ENCODE measurements around the gene FARS2.

FARS2 gene

GRCh38 chr6:5482619-5483018 is 221.3 kb downstream of the FARS2 start:
- H3K27me3 ChIP-seq (ENCODE audit: insufficient read depth, low read length, poor library complexity): no peaks in the 10 kb centered on the region
- no peak overlapping the region for H3K27ac ChIP-seq (ENCODE audit: low read depth, low read length)
- no peaks in the 10 kb centered on the region for H3K36me3 ChIP-seq (ENCODE audit: control insufficient read depth, insufficient read depth, low read length)
- no peaks in the 10 kb centered on the region for H3K79me2 ChIP-seq (ENCODE audit: control insufficient read depth, insufficient read depth, low read length)
- WGBS (ENCODE audit: extremely low coverage, insufficient coverage, low lambda C conversion rate): no CpG with 5 or more reads among the region's 3 CpGs
- H2BK15ac ChIP-seq (replicated peaks; ENCODE audit: low read depth): no peak overlapping the region
- no peak overlapping the region for H3K56ac ChIP-seq (ENCODE audit: low read length)
- H3K4ac ChIP-seq (ENCODE audit: low read depth, low read length): no peak overlapping the region
- H3K4me3 ChIP-seq (ENCODE audit: low read length): no peak overlapping the region
- H2AK5ac ChIP-seq (ENCODE audit: low read length): no peak overlapping the region
- peaks cover 3% of the 10 kb centered on the region for H3K4me1 ChIP-seq (ENCODE audit: control insufficient read depth, low read depth, low read length)
- H4K5ac ChIP-seq (ENCODE audit: low read length): no peak overlapping the region
- no peak overlapping the region for H3K18ac ChIP-seq (ENCODE audit: low read length)
- no peak overlapping the region for H3K23ac ChIP-seq (ENCODE audit: low read length)
- no peak overlapping the region for H2BK120ac ChIP-seq (ENCODE audit: low read depth, low read length)
- H4K8ac ChIP-seq (ENCODE audit: low read depth, low read length): no peak overlapping the region
- no peak for DNase-seq
- H2BK5ac ChIP-seq (ENCODE audit: low read length): no peak overlapping the region
- H3K4me2 ChIP-seq (ENCODE audit: low read length): no peak overlapping the region
- H3K79me1 ChIP-seq (ENCODE audit: low read length): no peaks in the 10 kb centered on the region
- no peak overlapping the region for H3K9ac ChIP-seq (ENCODE audit: low read length)

DNA sequence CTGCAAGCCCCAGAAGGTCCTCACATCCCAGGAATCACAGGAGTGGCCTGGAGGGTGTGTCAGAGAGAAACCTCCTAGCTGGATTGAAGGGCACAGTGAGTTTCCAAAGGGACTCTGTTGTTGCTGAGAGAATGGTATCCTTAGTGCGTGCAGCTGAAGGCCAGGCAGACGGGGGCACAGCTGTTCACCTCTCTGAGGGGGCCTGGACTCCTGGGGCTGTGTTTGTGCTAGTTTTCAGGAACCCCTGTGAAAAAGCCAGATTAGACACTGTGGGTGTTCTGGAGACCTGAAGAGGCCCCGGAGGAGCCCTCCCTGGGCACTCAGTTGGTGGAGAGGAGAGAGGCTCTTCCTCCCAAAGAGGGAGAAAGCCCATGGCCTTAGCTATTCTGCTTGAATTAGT is 223.4 kb downstream of the FARS2 start:
- H2BK15ac ChIP-seq (replicated peaks; ENCODE audit: low read depth): no peak overlapping the region

GRCh38 chr6:5486214-5486613 is 224.9 kb downstream of the FARS2 start:
- no peak overlapping the region for H2BK15ac ChIP-seq (replicated peaks; ENCODE audit: low read depth)
- no peak overlapping the region for H2BK5ac ChIP-seq (ENCODE audit: low read length)
- H3K4ac ChIP-seq (ENCODE audit: low read depth, low read length): no peak overlapping the region
- H3K4me3 ChIP-seq (ENCODE audit: low read length): no peak overlapping the region
- no peak for DNase-seq
- no peaks in the 10 kb centered on the region for H3K79me1 ChIP-seq (ENCODE audit: low read length)
- peaks cover under 1% of the 10 kb centered on the region for H3K4me1 ChIP-seq (ENCODE audit: control insufficient read depth, low read depth, low read length)
- no peak overlapping the region for H2BK120ac ChIP-seq (ENCODE audit: low read depth, low read length)
- no peak overlapping the region for H3K9ac ChIP-seq (ENCODE audit: low read length)
- H3K27ac ChIP-seq (ENCODE audit: low read depth, low read length): no peak overlapping the region
- H3K36me3 ChIP-seq (ENCODE audit: control insufficient read depth, insufficient read depth, low read length): no peaks in the 10 kb centered on the region
- H4K8ac ChIP-seq (ENCODE audit: low read depth, low read length): no peak overlapping the region
- no peak overlapping the region for H3K4me2 ChIP-seq (ENCODE audit: low read length)
- H4K5ac ChIP-seq (ENCODE audit: low read length): no peak overlapping the region
- H3K18ac ChIP-seq (ENCODE audit: low read length): no peak overlapping the region
- H3K79me2 ChIP-seq (ENCODE audit: control insufficient read depth, insufficient read depth, low read length): no peaks in the 10 kb centered on the region
- H2AK5ac ChIP-seq (ENCODE audit: low read length): no peak overlapping the region
- WGBS (ENCODE audit: extremely low coverage, insufficient coverage, low lambda C conversion rate): no CpG with 5 or more reads among the region's 2 CpGs
- no peaks in the 10 kb centered on the region for H3K27me3 ChIP-seq (ENCODE audit: insufficient read depth, low read length, poor library complexity)
- H3K23ac ChIP-seq (ENCODE audit: low read length): no peak overlapping the region
- H3K56ac ChIP-seq (ENCODE audit: low read length): no peak overlapping the region

More for the DNA sequence above, 223.4 kb downstream of the FARS2 start:
- DNase-seq: no peak
- whole genome bisulfite sequencing (ENCODE audit: extremely low coverage, insufficient coverage, low lambda C conversion rate): no CpG with 5 or more reads among the region's 3 CpGs
- no peak overlapping the region for H2AK5ac ChIP-seq (ENCODE audit: low read length)
- no peaks in the 10 kb centered on the region for H3K79me1 ChIP-seq (ENCODE audit: low read length)
- H3K23ac ChIP-seq (ENCODE audit: low read length): no peak overlapping the region
- H4K5ac ChIP-seq (ENCODE audit: low read length): no peak overlapping the region
- H3K27me3 ChIP-seq (ENCODE audit: insufficient read depth, low read length, poor library complexity): no peaks in the 10 kb centered on the region
- peaks cover 3% of the 10 kb centered on the region for H3K4me1 ChIP-seq (ENCODE audit: control insufficient read depth, low read depth, low read length)
- no peak overlapping the region for H3K56ac ChIP-seq (ENCODE audit: low read length)
- H3K9ac ChIP-seq (ENCODE audit: low read length): no peak overlapping the region
- no peaks in the 10 kb centered on the region for H3K79me2 ChIP-seq (ENCODE audit: control insufficient read depth, insufficient read depth, low read length)
- H3K4ac ChIP-seq (ENCODE audit: low read depth, low read length): no peak overlapping the region
- no peak overlapping the region for H4K8ac ChIP-seq (ENCODE audit: low read depth, low read length)
- no peak overlapping the region for H3K18ac ChIP-seq (ENCODE audit: low read length)
- no peak overlapping the region for H3K4me2 ChIP-seq (ENCODE audit: low read length)
- no peak overlapping the region for H3K4me3 ChIP-seq (ENCODE audit: low read length)
- H3K36me3 ChIP-seq (ENCODE audit: control insufficient read depth, insufficient read depth, low read length): no peaks in the 10 kb centered on the region
- H3K27ac ChIP-seq (ENCODE audit: low read depth, low read length): no peak overlapping the region
- H2BK5ac ChIP-seq (ENCODE audit: low read length): no peak overlapping the region
- H2BK120ac ChIP-seq (ENCODE audit: low read depth, low read length): no peak overlapping the region

GRCh38 chr6:5490501-5491069 is 229.3 kb downstream of the FARS2 start:
- Histone ChIP-seq H3K27ac (ENCODE audit: low read depth, low read length) (no peak overlapping the region), H4K8ac (ENCODE audit: low read depth, low read length) (no peak overlapping the region), H4K5ac (ENCODE audit: low read length) (no peak overlapping the region), H3K56ac (ENCODE audit: low read length) (no peak overlapping the region), H3K4ac (ENCODE audit: low read depth, low read length) (no peak overlapping the region), H2AK5ac (ENCODE audit: low read length) (no peak overlapping the region), H3K36me3 (ENCODE audit: control insufficient read depth, insufficient read depth, low read length) (no peaks in the 10 kb centered on the region), H3K23ac (ENCODE audit: low read length) (no peak overlapping the region), H3K4me1 (ENCODE audit: control insufficient read depth, low read depth, low read length) (no peaks in the 10 kb centered on the region), H2BK15ac (replicated peaks; ENCODE audit: low read depth) (no peak overlapping the region), H2BK5ac (ENCODE audit: low read length) (no peak overlapping the region), H2BK120ac (ENCODE audit: low read depth, low read length) (no peak overlapping the region), H3K27me3 (ENCODE audit: insufficient read depth, low read length, poor library complexity) (no peaks in the 10 kb centered on the region), H3K9ac (ENCODE audit: low read length) (no peak overlapping the region), H3K18ac (ENCODE audit: low read length) (no peak overlapping the region), H3K79me1 (ENCODE audit: low read length) (no peaks in the 10 kb centered on the region), H3K4me2 (ENCODE audit: low read length) (no peak overlapping the region), H3K4me3 (ENCODE audit: low read length) (no peak overlapping the region), H3K79me2 (ENCODE audit: control insufficient read depth, insufficient read depth, low read length) (no peaks in the 10 kb centered on the region)
- DNase-seq: no peak
- WGBS (ENCODE audit: extremely low coverage, insufficient coverage, low lambda C conversion rate): no CpG with 5 or more reads among the region's 1 CpG

- Histone ChIP-seq H2BK15ac (replicated peaks; ENCODE audit: low read depth) (no peak overlapping the region), H2AK5ac (ENCODE audit: low read length) (no peak overlapping the region), H2BK120ac (ENCODE audit: low read depth, low read length) (no peak overlapping the region), H3K56ac (ENCODE audit: low read length) (no peak overlapping the region), H3K18ac (ENCODE audit: low read length) (no peak overlapping the region), H3K4ac (ENCODE audit: low read depth, low read length) (no peak overlapping the region), H3K4me1 (ENCODE audit: control insufficient read depth, low read depth, low read length) (no peaks in the 10 kb centered on the region), H3K4me2 (ENCODE audit: low read length) (no peak overlapping the region), H3K27ac (ENCODE audit: low read depth, low read length) (no peak overlapping the region), H3K4me3 (ENCODE audit: low read length) (no peak overlapping the region), H2BK5ac (ENCODE audit: low read length) (no peak overlapping the region), H3K27me3 (ENCODE audit: insufficient read depth, low read length, poor library complexity) (no peaks in the 10 kb centered on the region), H3K79me2 (ENCODE audit: control insufficient read depth, insufficient read depth, low read length) (no peaks in the 10 kb centered on the region), H4K5ac (ENCODE audit: low read length) (no peak overlapping the region), H3K9ac (ENCODE audit: low read length) (no peak overlapping the region), H4K8ac (ENCODE audit: low read depth, low read length) (no peak overlapping the region), H3K23ac (ENCODE audit: low read length) (no peak overlapping the region), H3K79me1 (ENCODE audit: low read length) (no peaks in the 10 kb centered on the region), H3K36me3 (ENCODE audit: control insufficient read depth, insufficient read depth, low read length) (no peaks in the 10 kb centered on the region)
- WGBS (ENCODE audit: extremely low coverage, insufficient coverage, low lambda C conversion rate): no CpG with 5 or more reads among the region's 2 CpGs
- DNase-seq: no peak
Measured at GRCh38 chr6:5492356-5492755, 231.0 kb downstream of the FARS2 start.

- Histone ChIP-seq H3K27ac (ENCODE audit: low read depth, low read length) (no peak overlapping the region), H3K4me2 (ENCODE audit: low read length) (no peak overlapping the region), H3K9ac (ENCODE audit: low read length) (no peak overlapping the region), H3K27me3 (ENCODE audit: insufficient read depth, low read length, poor library complexity) (no peaks in the 10 kb centered on the region), H3K4me3 (ENCODE audit: low read length) (no peak overlapping the region), H3K56ac (ENCODE audit: low read length) (no peak overlapping the region), H3K18ac (ENCODE audit: low read length) (no peak overlapping the region), H3K79me2 (ENCODE audit: control insufficient read depth, insufficient read depth, low read length) (no peaks in the 10 kb centered on the region), H4K5ac (ENCODE audit: low read length) (no peak overlapping the region), H3K79me1 (ENCODE audit: low read length) (no peaks in the 10 kb centered on the region), H4K8ac (ENCODE audit: low read depth, low read length) (no peak overlapping the region), H3K36me3 (ENCODE audit: control insufficient read depth, insufficient read depth, low read length) (no peaks in the 10 kb centered on the region), H2BK15ac (replicated peaks; ENCODE audit: low read depth) (no peak overlapping the region), H2BK120ac (ENCODE audit: low read depth, low read length) (no peak overlapping the region), H2AK5ac (ENCODE audit: low read length) (no peak overlapping the region), H2BK5ac (ENCODE audit: low read length) (no peak overlapping the region), H3K4ac (ENCODE audit: low read depth, low read length) (no peak overlapping the region), H3K23ac (ENCODE audit: low read length) (no peak overlapping the region), H3K4me1 (ENCODE audit: control insufficient read depth, low read depth, low read length) (no peaks in the 10 kb centered on the region)
- no CpG with 5 or more reads among the region's 2 CpGs for WGBS (ENCODE audit: extremely low coverage, insufficient coverage, low lambda C conversion rate)
- no peak for DNase-seq
Measured at GRCh38 chr6:5493806-5494205, 232.5 kb downstream of the FARS2 start.

Data from mesendoderm (in vitro differentiated cells).